ENCODE data around the gene SF3B2.
"Not testable (repeated sequence)": the region's sequence is repeated elsewhere in the genome, so short reads cannot be mapped to it uniquely, and the experiment has no call there.

Gene SF3B2

GRCh38 chr11:66100272-66101065 is 48.3 kb downstream of the SF3B2 start:
- H3K36me3 ChIP-seq (ENCODE audit: insufficient read depth, low read length): no peaks in the 10 kb centered on the region
- H3K27ac ChIP-seq (ENCODE audit: low read depth, low read length): no peak overlapping the region
- no peaks in the 10 kb centered on the region for H3K27me3 ChIP-seq (ENCODE audit: insufficient read depth, low read length)
- no peak overlapping the region for H3K4me3 ChIP-seq (ENCODE audit: low read length)
- no peaks in the 10 kb centered on the region for H3K9me3 ChIP-seq (ENCODE audit: insufficient read depth, low read depth, low read length)
- peaks cover 6% of the 10 kb centered on the region; the same call in 1 of the 2 replicates for H3K4me1 ChIP-seq (ENCODE audit: insufficient read depth, low read length)
- no peak overlapping the region for H3K9ac ChIP-seq (ENCODE audit: low read depth, low read length)
- WGBS: 90% methylated on average over 12 of the region's 14 CpGs

- no peak overlapping the region for H3K4me3 ChIP-seq (ENCODE audit: low read length)
- H3K27me3 ChIP-seq (ENCODE audit: insufficient read depth, low read length): no peaks in the 10 kb centered on the region
- H3K36me3 ChIP-seq (ENCODE audit: insufficient read depth, low read length): no peaks in the 10 kb centered on the region
- WGBS: no CpG with 5 or more reads among the region's 3 CpGs
- no peak overlapping the region for H3K9ac ChIP-seq (ENCODE audit: low read depth, low read length)
- H3K9me3 ChIP-seq (ENCODE audit: insufficient read depth, low read depth, low read length): no peaks in the 10 kb centered on the region
- H3K4me1 ChIP-seq (ENCODE audit: insufficient read depth, low read length): peaks cover 6% of the 10 kb centered on the region; the same call in 1 of the 2 replicates
- no peak overlapping the region for H3K27ac ChIP-seq (ENCODE audit: low read depth, low read length)
Observed at GRCh38 chr11:66101066-66101464, 48.9 kb downstream of the SF3B2 start.

- 91% methylated on average over 4 of the region's 4 CpGs for WGBS
- peaks cover 18% of the 10 kb centered on the region for H3K4me1 ChIP-seq (ENCODE audit: insufficient read depth, low read length)
Observed at GRCh38 chr11:66104057-66104638, 52.0 kb downstream of the SF3B2 start.

GRCh38 chr11:66106786-66107599 is 54.8 kb downstream of the SF3B2 start:
- Histone ChIP-seq H3K9ac (ENCODE audit: low read depth, low read length) (no peak overlapping the region), H3K4me3 (ENCODE audit: low read length) (no peak overlapping the region), H3K27ac (ENCODE audit: low read depth, low read length) (peak overlapping the region; percentile 47; the same call in 1 of the 2 replicates), H3K4me1 (ENCODE audit: insufficient read depth, low read length) (peaks cover 20% of the 10 kb centered on the region), H3K27me3 (ENCODE audit: insufficient read depth, low read length) (no peaks in the 10 kb centered on the region), H3K36me3 (ENCODE audit: insufficient read depth, low read length) (no peaks in the 10 kb centered on the region), H3K9me3 (ENCODE audit: insufficient read depth, low read depth, low read length) (no peaks in the 10 kb centered on the region)
- 51% methylated on average over 3 of the region's 4 CpGs for WGBS

More at GRCh38 chr11:66104057-66104638, 52.0 kb downstream of the SF3B2 start:
- H3K4me3 ChIP-seq (ENCODE audit: low read length): no peak overlapping the region
- H3K9ac ChIP-seq (ENCODE audit: low read depth, low read length): no peak overlapping the region
- no peaks in the 10 kb centered on the region for H3K36me3 ChIP-seq (ENCODE audit: insufficient read depth, low read length)
- no peaks in the 10 kb centered on the region for H3K9me3 ChIP-seq (ENCODE audit: insufficient read depth, low read depth, low read length)
- H3K27ac ChIP-seq (ENCODE audit: low read depth, low read length): no peak overlapping the region
- no peaks in the 10 kb centered on the region for H3K27me3 ChIP-seq (ENCODE audit: insufficient read depth, low read length)

GRCh38 chr11:66107600-66108510 is 55.7 kb downstream of the SF3B2 start:
- H3K4me3 ChIP-seq (ENCODE audit: low read length): no peak overlapping the region
- no peak overlapping the region for H3K27ac ChIP-seq (ENCODE audit: low read depth, low read length)
- 89% methylated on average over 3 of the region's 3 CpGs for WGBS
- H3K9ac ChIP-seq (ENCODE audit: low read depth, low read length): no peak overlapping the region
- H3K9me3 ChIP-seq (ENCODE audit: insufficient read depth, low read depth, low read length): no peaks in the 10 kb centered on the region
- no peaks in the 10 kb centered on the region for H3K36me3 ChIP-seq (ENCODE audit: insufficient read depth, low read length)
- peaks cover 29% of the 10 kb centered on the region for H3K4me1 ChIP-seq (ENCODE audit: insufficient read depth, low read length)
- no peaks in the 10 kb centered on the region for H3K27me3 ChIP-seq (ENCODE audit: insufficient read depth, low read length)

GRCh38 chr11:66109294-66109693 is 57.1 kb downstream of the SF3B2 start:
- H3K4me1 ChIP-seq (ENCODE audit: insufficient read depth, low read length): peaks cover 35% of the 10 kb centered on the region
- H3K27me3 ChIP-seq (ENCODE audit: insufficient read depth, low read length): no peaks in the 10 kb centered on the region
- H3K9me3 ChIP-seq (ENCODE audit: insufficient read depth, low read depth, low read length): no peaks in the 10 kb centered on the region
- no peaks in the 10 kb centered on the region for H3K36me3 ChIP-seq (ENCODE audit: insufficient read depth, low read length)
- 92% methylated on average over 1 of the region's 2 CpGs for WGBS
- no peak overlapping the region for H3K4me3 ChIP-seq (ENCODE audit: low read length)
- H3K27ac ChIP-seq (ENCODE audit: low read depth, low read length): no peak overlapping the region
- no peak overlapping the region for H3K9ac ChIP-seq (ENCODE audit: low read depth, low read length)

GRCh38 chr11:66111158-66111557 is 59.0 kb downstream of the SF3B2 start:
- Histone ChIP-seq H3K4me1 (ENCODE audit: insufficient read depth, low read length) (peaks cover 45% of the 10 kb centered on the region), H3K27ac (ENCODE audit: low read depth, low read length) (no peak overlapping the region), H3K4me3 (ENCODE audit: low read length) (no peak overlapping the region), H3K9ac (ENCODE audit: low read depth, low read length) (no peak overlapping the region), H3K36me3 (ENCODE audit: insufficient read depth, low read length) (no peaks in the 10 kb centered on the region), H3K9me3 (ENCODE audit: insufficient read depth, low read depth, low read length) (no peaks in the 10 kb centered on the region), H3K27me3 (ENCODE audit: insufficient read depth, low read length) (no peaks in the 10 kb centered on the region)
- WGBS: 93% methylated on average over 3 of the region's 3 CpGs

- WGBS: 72% methylated on average over 9 of the region's 9 CpGs
- Histone ChIP-seq H3K9me3 (ENCODE audit: insufficient read depth, low read depth, low read length) (no peaks in the 10 kb centered on the region), H3K36me3 (ENCODE audit: insufficient read depth, low read length) (no peaks in the 10 kb centered on the region), H3K27me3 (ENCODE audit: insufficient read depth, low read length) (no peaks in the 10 kb centered on the region), H3K9ac (ENCODE audit: low read depth, low read length) (no peak overlapping the region), H3K27ac (ENCODE audit: low read depth, low read length) (no peak overlapping the region), H3K4me1 (ENCODE audit: insufficient read depth, low read length) (peaks cover 40% of the 10 kb centered on the region), H3K4me3 (ENCODE audit: low read length) (no peak overlapping the region)
Observed at GRCh38 chr11:66112041-66112491, 59.9 kb downstream of the SF3B2 start.

- 80% methylated on average over 3 of the region's 3 CpGs for WGBS
- H3K27me3 ChIP-seq (ENCODE audit: insufficient read depth, low read length): no peaks in the 10 kb centered on the region
- no peak overlapping the region for H3K4me3 ChIP-seq (ENCODE audit: low read length)
- no peaks in the 10 kb centered on the region for H3K36me3 ChIP-seq (ENCODE audit: insufficient read depth, low read length)
- H3K4me1 ChIP-seq (ENCODE audit: insufficient read depth, low read length): peaks cover 35% of the 10 kb centered on the region
- H3K9ac ChIP-seq (ENCODE audit: low read depth, low read length): no peak overlapping the region
- no peak overlapping the region for H3K27ac ChIP-seq (ENCODE audit: low read depth, low read length)
- H3K9me3 ChIP-seq (ENCODE audit: insufficient read depth, low read depth, low read length): no peaks in the 10 kb centered on the region
Observed at GRCh38 chr11:66112601-66113499, 60.7 kb downstream of the SF3B2 start.

GRCh38 chr11:66114957-66115356 is 62.8 kb downstream of the SF3B2 start:
- not testable (repeated sequence) for H3K36me3 ChIP-seq (ENCODE audit: insufficient read depth, low read length); H3K27me3 ChIP-seq (ENCODE audit: insufficient read depth, low read length); H3K4me3 ChIP-seq (ENCODE audit: low read length); H3K9ac ChIP-seq (ENCODE audit: low read depth, low read length); H3K9me3 ChIP-seq (ENCODE audit: insufficient read depth, low read depth, low read length); H3K27ac ChIP-seq (ENCODE audit: low read depth, low read length)
- WGBS: 91% methylated on average over 2 of the region's 3 CpGs
- peaks cover 49% of the 10 kb centered on the region for H3K4me1 ChIP-seq (ENCODE audit: insufficient read depth, low read length)

Measured in HUES64 (cell line).